Measurements from ENCODE around the gene SS18L1.

The SS18L1 gene

DNA sequence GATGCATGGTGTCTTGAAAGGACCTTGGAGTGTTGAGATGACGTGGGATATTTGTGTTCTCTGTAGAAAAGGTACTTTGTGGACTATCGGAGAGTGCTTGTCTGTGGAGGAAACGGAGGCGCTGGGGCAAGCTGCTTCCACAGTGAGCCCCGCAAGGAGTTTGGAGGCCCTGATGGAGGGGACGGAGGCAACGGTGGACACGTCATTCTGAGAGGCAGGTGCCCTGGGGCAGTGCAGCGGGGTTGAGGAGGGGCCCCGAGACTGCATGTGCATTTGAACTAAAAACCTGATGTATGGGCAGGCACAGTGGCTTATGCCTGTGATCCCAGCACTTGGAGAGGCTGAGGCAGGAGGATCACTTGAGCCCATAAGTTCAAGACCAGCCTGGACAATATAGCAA lies 52.2 kb downstream of the SS18L1 start:
- no peak for DNase-seq (ENCODE audit: low read depth)

DNA sequence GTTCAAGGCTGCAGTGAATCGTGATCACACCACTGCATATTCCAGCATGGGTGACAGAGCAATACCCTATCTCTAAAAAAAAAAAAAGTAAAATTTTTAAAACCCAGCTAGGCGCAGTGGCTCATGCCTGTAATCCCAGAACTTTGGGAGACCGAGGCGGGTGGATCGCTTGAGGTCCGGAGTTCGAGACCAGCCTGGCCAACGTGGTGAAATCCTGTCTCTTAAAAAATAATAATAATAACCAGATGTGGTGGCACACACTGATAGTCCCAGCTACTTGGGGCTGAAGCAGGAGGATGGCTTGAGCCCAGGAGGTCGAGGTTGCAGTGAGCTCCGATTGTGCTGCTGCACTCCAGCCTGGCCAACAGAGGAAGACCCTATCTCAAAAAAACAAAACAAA lies 52.7 kb downstream of the SS18L1 start:
- DNase-seq (ENCODE audit: low read depth): no peak

DNA sequence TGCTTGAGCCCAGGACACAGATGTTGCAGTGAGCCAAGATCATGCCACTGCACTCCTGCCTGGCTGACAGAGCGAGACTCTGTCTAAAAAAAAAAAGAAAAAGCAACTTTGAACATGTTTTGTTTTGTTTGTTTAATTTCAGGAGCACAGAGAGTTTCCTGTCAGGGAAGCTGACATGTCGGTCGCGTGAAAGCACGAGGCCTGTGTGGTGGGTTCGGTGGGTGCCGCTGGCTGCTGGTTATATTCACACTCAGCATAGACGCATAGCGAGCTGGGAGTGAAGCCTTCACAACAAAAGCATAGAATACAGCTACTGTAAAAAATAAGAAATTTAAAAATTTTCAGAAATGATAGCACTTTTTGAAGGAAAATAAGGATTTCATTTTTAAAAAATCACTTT lies 53.7 kb downstream of the SS18L1 start:
- no peak for DNase-seq (ENCODE audit: low read depth)

DNA sequence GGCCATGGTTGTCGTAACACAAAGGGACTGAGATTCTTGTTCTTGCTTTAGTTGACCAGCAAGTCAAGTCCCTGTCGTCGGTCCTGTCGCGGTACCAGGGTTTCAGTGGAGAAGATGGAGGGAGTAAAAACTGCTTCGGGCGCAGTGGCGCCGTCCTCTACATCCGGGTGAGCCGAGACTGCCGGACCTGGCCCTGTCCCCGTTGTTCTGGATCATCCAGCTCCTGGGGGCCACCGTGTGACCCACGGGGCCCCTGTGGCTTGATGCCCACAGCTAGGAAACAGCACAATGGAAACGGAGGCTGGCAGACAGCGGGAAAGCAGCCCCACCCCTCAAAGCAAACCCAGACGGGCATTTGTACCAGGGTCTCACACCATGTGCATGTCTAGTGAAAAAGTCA lies 54.2 kb downstream of the SS18L1 start:
- DNase-seq (ENCODE audit: low read depth): no peak

DNA sequence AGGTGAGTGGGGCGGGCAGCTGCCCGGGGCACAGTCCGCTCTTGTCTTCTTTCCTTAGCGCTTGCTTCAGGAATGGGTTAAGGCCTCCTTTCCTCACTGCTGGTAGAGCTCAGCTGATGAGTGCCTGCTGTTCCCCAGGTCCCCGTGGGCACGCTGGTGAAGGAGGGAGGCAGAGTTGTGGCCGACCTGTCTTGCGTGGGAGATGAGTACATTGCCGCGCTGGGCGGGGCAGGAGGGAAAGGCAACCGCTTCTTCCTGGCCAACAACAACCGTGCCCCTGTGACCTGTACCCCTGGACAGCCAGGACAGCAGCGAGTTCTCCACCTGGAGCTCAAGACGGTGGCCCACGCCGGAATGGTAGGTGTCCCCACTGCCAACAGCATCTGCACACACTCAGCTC lies 54.9 kb downstream of the SS18L1 start:
- no peak for DNase-seq (ENCODE audit: low read depth)

DNA sequence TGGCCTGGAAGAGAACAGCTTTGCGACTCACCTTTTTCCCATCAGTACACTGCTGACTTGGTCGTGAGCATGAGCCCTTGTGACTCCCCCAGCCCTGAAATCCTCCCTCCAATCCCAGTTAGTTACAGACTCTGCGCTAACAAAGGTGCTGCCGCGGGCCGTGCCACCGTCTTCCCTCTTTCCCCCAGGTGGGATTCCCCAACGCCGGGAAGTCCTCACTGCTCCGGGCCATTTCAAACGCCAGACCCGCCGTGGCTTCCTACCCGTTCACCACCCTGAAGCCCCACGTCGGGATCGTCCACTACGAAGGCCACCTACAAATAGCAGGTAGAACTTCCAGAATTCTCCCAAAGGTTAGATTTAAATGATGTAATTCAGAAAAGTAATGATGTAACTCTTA lies 55.4 kb downstream of the SS18L1 start:
- DNase-seq (ENCODE audit: low read depth): no peak

DNA sequence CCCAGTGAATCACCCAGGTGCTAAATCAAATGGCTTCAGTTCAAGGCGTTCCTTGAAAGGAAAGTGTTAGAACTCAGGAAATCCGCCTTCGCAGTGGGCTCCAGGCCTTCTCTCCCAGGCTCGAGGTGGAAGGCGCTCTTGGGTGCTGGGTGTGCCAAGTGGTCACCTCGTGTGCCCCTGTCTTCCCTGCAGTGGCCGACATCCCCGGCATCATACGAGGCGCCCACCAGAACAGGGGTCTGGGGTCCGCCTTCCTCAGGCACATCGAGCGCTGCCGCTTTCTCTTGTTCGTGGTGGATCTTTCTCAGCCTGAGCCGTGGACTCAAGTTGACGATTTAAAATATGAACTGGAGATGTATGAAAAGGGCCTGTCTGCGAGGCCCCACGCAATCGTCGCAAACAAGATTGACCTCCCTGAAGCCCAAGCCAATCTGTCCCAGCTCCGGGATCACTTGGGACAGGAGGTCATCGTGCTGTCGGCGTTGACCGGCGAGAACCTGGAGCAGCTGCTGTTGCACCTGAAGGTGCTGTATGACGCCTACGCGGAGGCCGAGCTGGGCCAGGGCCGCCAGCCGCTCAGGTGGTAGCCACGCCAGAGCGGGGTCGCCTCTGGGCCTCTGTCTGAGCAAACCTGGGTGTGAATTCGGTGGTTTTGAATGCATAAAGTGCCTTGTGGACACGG lies 57.1 kb downstream of the SS18L1 start:
- no peak for DNase-seq (ENCODE audit: low read depth)

DNA sequence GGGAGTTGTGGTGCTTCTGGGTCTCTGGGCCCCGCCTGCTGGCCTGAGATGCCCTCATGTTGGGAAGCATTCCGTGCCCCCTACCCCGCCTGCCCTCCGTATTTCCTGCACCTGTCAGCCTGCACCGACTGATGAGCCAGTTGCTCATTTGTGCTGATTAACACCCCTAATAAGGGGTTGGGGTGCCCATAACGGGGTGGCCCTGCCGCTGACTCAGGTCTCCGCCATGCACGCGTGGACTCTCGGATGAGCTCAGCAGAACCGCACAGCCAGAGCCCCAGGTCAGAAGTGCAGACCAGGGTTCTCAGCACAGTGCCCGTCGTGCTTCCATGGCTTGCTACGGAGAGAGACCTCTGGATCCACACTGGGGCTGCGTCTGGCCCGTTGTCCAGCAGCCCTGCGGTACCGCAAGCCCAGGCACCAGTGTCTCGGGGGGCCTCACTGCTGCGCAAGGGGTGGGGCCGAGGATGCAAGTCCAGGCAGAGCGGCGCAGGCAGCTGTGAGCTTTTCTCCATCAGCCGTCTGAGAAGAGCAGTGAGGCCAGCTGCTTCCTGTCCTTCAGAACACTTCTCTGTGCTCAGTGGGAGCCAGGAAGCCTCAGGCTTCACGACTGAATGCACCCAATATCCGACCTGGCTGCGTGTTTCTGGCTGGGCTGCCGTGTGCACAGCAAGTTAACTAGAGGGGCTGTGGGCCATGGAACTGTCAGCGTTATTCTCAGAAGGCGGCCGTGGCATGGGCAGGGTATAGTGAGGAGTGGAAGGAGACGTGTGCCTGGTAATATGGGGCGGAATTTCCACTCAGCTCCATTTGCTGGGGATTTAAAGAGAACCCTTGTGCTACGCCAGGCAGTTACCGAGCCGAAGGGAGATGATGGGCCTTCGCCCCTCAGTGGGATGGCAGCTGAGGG lies 57.9 kb downstream of the SS18L1 start:
- no peak for DNase-seq (ENCODE audit: low read depth)

DNA sequence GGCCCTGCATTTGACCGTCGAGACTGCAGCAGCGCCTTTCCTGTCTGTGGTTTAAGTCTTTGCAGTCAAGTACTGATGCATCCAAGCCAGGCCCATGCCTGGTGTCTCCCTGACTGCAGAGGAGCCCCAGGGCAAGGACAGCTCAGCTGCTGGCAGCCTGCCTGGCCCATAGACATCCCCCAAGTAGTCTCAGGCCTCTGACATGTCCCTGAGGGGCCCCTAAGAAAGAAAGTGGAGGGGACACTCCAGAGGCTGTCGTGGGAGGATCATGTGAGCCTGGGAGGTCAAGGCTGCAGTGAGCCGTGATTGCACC lies 58.5 kb downstream of the SS18L1 start:
- DNase-seq (ENCODE audit: low read depth): no peak

DNA sequence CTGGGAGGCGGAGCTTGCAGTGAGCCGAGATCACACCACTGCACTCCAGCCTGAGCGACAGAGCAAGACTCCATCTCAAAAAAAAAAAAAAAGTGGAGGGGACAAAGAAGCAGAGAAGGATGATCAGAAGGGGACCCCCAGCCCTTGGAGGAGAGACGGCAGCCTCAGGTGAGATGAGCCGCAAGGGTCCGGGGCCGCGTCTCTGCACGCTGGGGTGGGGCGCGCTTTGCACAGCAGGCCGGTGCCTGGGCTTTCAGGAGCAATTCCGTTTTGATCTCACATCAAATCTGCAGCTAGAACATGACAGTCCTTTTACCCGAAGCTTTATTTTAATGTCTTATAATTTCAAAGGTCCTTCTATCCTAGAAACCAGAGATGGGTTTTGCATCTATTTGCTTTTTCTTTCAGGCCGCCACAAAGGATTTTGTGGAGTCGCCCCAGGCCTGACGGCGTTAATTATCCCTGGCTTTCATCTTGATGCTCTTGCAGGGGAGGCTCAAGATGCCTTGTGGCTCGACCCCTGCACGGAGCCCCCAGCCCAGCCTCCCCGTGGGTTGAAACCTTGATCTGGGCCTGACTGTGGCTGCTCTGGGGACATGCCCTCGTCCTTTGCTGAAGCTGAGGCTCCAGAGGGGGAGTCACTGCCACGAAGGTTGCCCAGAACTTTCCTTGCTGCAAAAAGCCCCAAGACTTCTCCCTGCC lies 59.3 kb downstream of the SS18L1 start:
- no peak for DNase-seq (ENCODE audit: low read depth)

DNA sequence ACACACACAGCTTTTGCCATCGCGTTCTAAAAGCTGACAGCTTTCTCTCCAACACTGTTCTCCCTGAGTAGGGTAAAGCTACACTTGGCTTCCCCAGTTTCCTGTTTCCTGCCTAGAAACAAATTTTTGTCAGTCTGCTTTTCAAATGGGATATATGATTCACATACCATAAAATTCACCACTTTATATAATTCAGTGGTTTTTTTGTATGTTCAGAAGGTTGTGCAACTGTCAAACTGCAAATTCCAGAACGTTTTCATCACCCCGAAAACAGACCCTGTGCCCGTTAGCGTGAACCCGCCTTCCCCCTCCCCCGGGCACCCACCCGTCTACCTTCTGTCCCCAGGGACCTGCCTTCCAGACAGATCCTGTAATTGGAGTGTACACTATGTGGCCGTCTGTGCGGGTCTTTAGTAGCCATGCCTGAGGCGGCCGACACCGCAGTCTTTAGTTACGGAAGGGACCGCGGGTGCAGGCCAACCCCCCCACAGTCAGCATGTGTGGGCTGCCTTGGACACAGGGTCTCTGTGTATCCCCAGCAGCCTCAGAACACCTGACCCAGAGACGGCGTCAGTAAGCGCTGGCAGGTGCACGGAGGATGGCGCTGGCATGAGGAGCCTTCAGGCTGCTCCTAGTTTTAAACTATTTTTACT lies 59.9 kb downstream of the SS18L1 start:
- DNase-seq (ENCODE audit: low read depth): no peak

DNA sequence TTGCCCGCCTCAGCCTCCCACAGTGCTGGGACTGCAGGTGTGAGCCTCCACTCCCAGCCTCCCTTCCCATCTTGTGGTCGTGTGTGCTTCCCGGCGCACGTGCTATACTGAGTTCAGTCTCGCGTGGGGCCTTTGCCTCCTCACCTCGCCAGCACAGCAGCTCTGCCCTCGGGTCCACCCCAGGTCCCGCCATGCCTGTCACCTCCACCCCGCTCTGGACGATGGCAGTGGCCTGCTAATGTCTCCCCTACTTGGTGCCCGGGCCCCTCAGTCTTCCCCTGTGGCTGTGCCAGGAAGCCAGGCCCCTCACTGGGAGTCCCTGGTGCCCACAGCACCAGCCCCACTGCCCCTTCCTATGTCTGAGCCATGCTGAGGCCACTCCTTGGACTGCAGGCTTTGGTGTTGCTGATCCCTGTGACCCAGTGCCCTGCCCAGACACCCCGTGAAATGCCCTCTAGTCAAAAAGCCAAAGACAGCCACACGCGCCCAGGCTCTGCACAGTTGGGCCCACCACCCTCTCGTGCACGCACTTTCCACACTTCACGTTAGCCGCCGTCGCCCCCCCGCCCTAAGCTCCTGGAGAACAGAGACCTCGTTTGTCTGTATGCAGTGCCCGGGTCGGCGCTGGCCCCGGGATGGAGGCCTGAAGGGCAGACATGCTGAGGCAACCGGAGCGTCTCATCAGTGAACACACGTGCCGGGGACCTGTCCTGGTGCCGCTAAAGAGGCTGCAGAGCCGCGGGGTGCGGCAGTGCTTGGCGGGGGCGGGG lies 62.2 kb downstream of the SS18L1 start:
- no peak for DNase-seq (ENCODE audit: low read depth)

DNA sequence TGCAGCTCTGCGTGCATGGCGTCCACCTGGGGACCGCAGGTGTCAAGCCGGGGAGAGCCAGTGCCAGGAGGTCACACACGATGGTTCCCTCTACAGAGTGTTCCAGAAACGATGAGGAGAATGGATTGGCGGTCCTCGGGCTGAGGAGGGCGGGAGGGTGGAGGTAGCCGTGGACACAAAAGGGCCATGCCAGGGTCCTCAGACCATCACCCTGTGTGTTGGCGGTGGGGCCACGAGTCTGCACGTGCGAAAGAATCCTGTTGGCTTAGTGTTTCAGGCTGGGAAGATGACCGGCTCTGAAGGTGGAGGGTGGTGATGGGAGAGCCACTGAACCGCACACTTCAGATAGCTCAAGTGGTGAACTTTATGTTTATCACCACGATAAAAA lies 62.8 kb downstream of the SS18L1 start:
- no peak for DNase-seq (ENCODE audit: low read depth)

DNA sequence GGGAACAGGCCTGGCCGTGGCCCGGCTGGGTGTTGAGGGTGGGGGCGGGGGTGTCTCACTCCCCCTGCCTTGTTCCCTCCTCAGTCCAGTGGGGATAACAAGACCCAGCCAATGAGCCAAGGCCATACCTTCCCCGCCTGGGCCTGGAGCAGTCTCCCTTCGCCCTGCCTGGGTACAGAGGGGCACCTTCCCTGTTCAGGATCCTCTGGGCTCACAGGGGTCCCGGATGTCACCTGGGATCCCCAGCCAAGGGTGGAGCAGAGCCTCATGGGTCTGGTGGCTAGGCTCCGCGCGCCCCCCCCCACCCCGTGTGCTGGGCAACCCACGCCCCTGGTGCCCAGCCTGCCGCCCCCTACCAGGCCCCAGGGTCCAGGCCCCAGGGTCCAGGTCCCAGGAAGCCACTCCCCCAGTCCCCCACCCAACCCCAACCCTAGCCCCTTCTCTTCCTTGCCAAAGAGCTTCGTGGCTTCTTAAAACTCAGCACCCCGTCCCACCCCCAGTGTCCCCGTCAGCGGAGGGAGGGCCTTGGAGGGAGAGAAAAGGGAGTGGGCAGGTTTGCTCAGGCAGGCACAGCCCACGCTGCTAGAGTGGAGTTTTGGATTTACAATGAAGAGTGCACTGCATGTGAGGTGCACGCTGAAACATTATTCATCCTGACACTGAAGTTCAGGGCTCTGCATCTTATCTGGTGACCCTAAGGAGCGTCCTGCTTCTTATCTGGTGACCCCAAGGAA lies 64.7 kb downstream of the SS18L1 start:
- no peak for DNase-seq (ENCODE audit: low read depth)

DNA sequence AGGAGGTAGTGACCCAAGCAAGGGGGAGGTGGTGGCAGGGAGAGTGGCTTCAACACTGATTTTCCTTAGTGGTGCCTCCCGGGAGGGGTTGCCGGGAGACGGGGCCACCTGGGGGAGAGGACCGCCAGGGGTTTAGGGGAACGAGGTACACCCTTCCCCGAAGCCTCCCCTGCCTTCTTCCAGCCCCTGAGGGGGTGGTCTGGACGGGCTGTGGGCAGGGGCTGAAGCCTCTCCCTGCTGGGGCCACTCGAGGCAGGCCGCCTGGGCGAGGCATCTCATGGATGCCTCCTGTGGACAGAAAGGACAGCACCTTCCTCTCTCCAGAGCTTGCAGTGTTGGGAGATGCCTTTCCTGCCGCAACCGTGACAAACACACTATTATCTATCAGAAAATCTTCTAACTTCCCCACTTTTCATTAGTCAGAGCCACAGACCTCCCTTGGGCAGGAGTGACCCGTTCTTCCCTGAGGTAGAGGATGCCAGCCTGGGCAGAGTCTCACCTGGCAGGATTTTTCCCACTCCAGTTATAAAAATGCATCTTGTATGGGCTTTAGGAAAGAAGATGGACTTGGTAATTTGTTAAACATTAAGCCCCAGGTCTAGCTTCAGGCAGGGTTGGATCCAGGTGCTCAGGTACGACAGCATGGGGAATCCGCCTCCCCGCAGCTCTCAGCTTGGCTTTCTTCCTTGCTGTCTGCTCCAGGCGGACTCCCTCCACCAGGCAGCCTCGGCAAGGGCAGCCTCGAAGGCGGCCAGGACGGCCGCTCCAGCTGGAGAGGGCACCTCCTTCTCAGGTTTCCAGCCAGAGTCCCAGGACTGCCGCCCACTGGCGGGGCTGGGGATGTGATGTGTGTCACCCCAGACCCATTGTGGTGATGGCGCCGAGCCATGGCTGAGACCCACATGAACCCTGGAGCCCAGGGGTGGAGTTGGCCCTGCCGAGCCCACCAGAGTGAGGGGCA lies 65.5 kb downstream of the SS18L1 start:
- no peak for DNase-seq (ENCODE audit: low read depth)

DNA sequence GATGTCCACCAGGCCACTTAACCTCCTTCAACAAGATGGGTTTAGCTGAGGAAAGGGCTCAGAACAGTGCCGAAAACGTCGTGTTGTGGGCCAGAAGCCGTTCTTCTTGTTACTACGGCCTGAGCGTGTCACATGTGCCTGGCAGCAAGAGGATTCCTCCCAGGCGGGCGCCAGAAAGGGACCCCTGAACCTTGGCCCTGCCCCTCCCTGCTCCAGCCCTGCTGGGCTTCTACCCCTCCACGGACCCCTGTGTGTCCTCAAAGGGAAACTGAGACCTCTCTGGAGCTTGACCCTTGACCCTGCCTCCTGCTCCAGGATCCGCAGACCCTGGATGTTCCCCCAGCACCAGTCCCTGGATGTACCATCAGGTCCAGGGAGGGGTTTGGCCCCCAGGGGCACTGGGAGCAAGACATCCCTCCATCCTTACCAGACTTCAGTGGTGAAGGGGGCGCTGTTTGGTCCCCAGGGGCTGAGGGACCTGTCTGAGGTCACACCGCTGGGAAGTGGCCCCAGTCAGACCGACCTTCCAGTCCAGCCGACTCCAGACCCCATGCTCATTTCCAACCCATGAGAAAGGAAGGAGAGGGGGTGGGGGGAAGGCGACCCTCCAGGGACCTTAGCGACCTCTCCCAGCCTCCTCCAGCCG lies 66.4 kb downstream of the SS18L1 start:
- no peak for DNase-seq (ENCODE audit: low read depth)

DNA sequence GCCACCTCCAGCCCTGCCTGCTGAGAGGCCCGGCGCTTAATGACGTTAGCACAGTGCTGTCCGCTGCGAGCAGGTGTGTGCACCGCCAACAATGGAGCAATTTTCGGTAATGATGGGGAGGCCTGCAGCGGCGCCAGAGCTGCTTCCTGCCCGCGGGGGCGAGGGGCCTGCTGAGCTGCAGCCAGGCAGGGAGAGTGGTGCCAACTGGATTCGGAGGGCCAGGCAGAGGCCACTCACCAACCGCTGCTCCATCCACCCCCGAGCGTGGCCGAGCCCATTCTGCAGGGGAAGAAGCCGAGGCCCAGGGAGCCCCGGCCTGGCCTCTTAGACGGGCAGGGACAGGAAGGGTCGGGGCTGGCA lies 66.9 kb downstream of the SS18L1 start:
- DNase-seq (ENCODE audit: low read depth): no peak

DNA sequence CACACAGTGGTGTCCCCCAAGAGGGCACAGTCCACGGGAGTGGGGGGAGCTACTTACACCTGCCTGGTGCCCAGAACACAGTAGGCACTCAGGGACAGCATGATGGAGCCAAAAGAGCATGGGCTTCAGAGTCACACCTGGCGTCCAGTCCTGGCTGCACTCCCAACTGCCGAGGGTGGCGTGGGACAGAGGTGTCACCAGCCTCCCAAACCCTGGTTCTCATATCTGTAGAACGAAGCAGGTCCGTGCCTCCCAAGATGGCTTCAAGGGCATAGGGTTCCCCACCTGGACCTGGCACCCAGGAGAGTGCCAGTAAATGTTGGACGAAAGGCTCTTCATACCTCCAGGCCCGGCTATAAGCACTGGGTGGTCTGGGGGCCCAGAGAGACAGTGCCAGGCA lies 67.6 kb downstream of the SS18L1 start:
- DNase-seq (ENCODE audit: low read depth): no peak

DNA sequence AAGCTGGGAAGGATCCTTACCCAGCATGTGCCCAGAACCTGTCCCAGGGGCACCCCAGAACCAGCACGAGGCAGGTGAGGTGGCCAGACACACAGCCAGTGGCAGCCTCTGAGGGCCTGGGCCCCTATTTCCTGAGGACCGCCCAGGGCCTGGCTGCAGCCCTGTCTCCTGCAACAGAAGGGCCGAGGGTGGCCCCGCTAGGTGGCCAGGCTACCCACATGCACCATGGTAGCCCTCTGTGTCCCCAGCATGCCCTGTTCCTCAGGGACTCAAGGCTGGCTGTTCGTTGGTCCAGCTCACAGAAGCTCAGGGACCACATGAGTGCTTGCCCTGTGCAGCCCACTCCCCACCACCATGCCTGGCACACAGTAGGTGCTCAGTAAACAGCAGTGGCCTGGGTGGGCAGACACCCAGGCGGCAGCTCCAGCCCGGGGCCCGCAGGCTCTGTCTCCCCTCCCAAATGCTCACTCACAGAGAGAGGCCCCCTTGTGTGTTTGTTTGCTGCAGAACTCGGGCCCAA lies 68.3 kb downstream of the SS18L1 start:
- no peak for DNase-seq (ENCODE audit: low read depth)

All from GM04503 (cell line).